HEK293T (cell line): ENCODE measurements around the gene RAD50.

Source experiments
- ARNT ChIP-seq: fragments of 450-650 bp; IDR thresholded peaks from 2 replicates; pipeline ENCODE4 v1.6.1; 2017; ENCODE audit warnings: mild to moderate bottlenecking
- BHLHE40 ChIP-seq: fragments of 450-650 bp; IDR thresholded peaks from 2 replicates; pipeline ENCODE4 v1.6.1; 2016; ENCODE audit warnings: mild to moderate bottlenecking, moderate library complexity, borderline replicate concordance
- ELF4 ChIP-seq: fragments of 450-650 bp; IDR thresholded peaks from 2 replicates; pipeline ENCODE4 v1.6.1; 2017; ENCODE audit warnings: antibody characterized with exemption
- FOXA1 ChIP-seq: fragments of 450-650 bp; IDR thresholded peaks from 2 replicates; pipeline ENCODE4 v1.6.1; 2016; ENCODE audit warnings: mild to moderate bottlenecking
- LEF1 ChIP-seq: fragments of 450-650 bp; IDR thresholded peaks from 2 replicates; pipeline ENCODE4 v1.6.1; 2017; ENCODE audit warnings: mild to moderate bottlenecking, borderline replicate concordance
- SP1 ChIP-seq: fragments of 450-650 bp; IDR thresholded peaks from 2 replicates; pipeline ENCODE4 v1.6.1; 2017
- SUZ12 ChIP-seq: fragments of 450-650 bp; IDR thresholded peaks from 2 replicates; pipeline ENCODE4 v1.6.1; 2016; ENCODE audit warnings: mild to moderate bottlenecking
- TARDBP ChIP-seq: fragments of 450-650 bp; IDR thresholded peaks from 2 replicates; pipeline ENCODE4 v1.6.1; 2016

- TF ChIP-seq ELF4: no peak
- TF ChIP-seq SP1: no peak
- no peak for TF ChIP-seq BHLHE40
- TF ChIP-seq FOXA1: no peak
- TF ChIP-seq SUZ12: no peak
- TF ChIP-seq LEF1: no peak
- no peak for TF ChIP-seq TARDBP
- TF ChIP-seq ARNT: no peak
Observed at GRCh38 chr5:132662925-132663770, 106.4 kb downstream of the RAD50 start.
